ENCODE measurements around the gene AGAP3.
A peak's percentile ranks its signal among the peaks of the same experiment; 100 is the strongest.

The AGAP3 gene

GRCh38 chr7:151074817-151075661 lies 11.2 kb upstream of the AGAP3 start:
- no peak for DNase-seq

- no peak for DNase-seq
These were observed 10.7 kb upstream of the AGAP3 start for GRCh38 chr7:151075662-151075971.

- no peak for DNase-seq
These were observed 10.3 kb upstream of the AGAP3 start for GRCh38 chr7:151075978-151076426.

- DNase-seq = no peak
These were observed 9.2 kb upstream of the AGAP3 start for GRCh38 chr7:151076863-151077704.

- no peak for DNase-seq
These were observed 8.5 kb upstream of the AGAP3 start for GRCh38 chr7:151077705-151078232.

- peak; percentile 61 for DNase-seq
These were observed 7.8 kb upstream of the AGAP3 start for GRCh38 chr7:151078233-151079040.

- DNase-seq = no peak
These were observed 6.9 kb upstream of the AGAP3 start for GRCh38 chr7:151079199-151079910.

GRCh38 chr7:151080067-151080521 lies 6.2 kb upstream of the AGAP3 start:
- DNase-seq = no peak

GRCh38 chr7:151080522-151081169 lies 5.6 kb upstream of the AGAP3 start, which contains the start of gene FASTK:
Gene FASTK (minus strand): TSS chr7:151080809. CDS start chr7:151080766, 43 bp downstream.
- DNase-seq = peak; percentile 92

GRCh38 chr7:151081170-151082101 lies 4.8 kb upstream of the AGAP3 start:
- no peak for DNase-seq

- no peak for DNase-seq
These were observed 3.9 kb upstream of the AGAP3 start for GRCh38 chr7:151082141-151083070.

- peak; percentile 93 for DNase-seq
These were observed 3.0 kb upstream of the AGAP3 start, which contains the start of gene TMUB1 for GRCh38 chr7:151083071-151083823. Gene TMUB1 (minus strand): TSS chr7:151083493. CDS start chr7:151082563, 930 bp downstream.

GRCh38 chr7:151083824-151084160 lies 2.5 kb upstream of the AGAP3 start:
- DNase-seq = no peak

GRCh38 chr7:151085329-151085690 lies 965 bp upstream of the AGAP3 start:
- no peak for DNase-seq

GRCh38 chr7:151086802-151087244 lies 548 bp downstream of the AGAP3 start:
- DNase-seq = peak; percentile 74

GRCh38 chr7:151087245-151088018 lies 1.2 kb downstream of the AGAP3 start:
- peak; percentile 77 for DNase-seq

Measured in activated CD8-positive, alpha-beta memory T cell treated with anti-CD3 and anti-CD28 coated beads for 24 hours (primary cell).